HUES48 (cell line): ENCODE results near the gene ZFYVE9.

ENCODE experiments used
- H3K27ac ChIP-seq: one replicate; pipeline ENCODE4 v1.7.0; 2013; ENCODE audit warnings: low read depth, low read length, inconsistent platforms
- H3K27me3 ChIP-seq: 2 replicates; pipeline ENCODE4 v1.6.1; 2013; ENCODE audit warnings: mild to moderate bottlenecking, low read length; ENCODE audit not compliant: control insufficient read depth, insufficient read depth
- H3K36me3 ChIP-seq: 2 replicates; pipeline ENCODE4 v1.6.1; 2013; ENCODE audit warnings: low read length; ENCODE audit not compliant: control insufficient read depth, insufficient read depth
- H3K4me1 ChIP-seq: 2 replicates; pipeline ENCODE4 v1.6.1; 2013; ENCODE audit warnings: mild to moderate bottlenecking, low read length; ENCODE audit not compliant: control insufficient read depth, insufficient read depth
- H3K4me3 ChIP-seq: 2 replicates; pipeline ENCODE4 v1.5.1; 2013; ENCODE audit warnings: mild to moderate bottlenecking, low read depth, low read length
- H3K9ac ChIP-seq: 2 replicates; pipeline ENCODE4 v1.6.1; 2013; ENCODE audit warnings: mild to moderate bottlenecking, low read depth, low read length, moderate library complexity
- H3K9me3 ChIP-seq: 2 replicates; pipeline ENCODE4 v1.6.1; 2013; ENCODE audit warnings: low read length; ENCODE audit not compliant: control insufficient read depth, insufficient read depth

The ZFYVE9 gene

GRCh38 chr1:52305417-52306226 is 163.7 kb downstream of the ZFYVE9 start:
- H3K27ac ChIP-seq, result no peak overlapping the region
- H3K4me1 ChIP-seq, result no peaks in the 10 kb centered on the region
- no peaks in the 10 kb centered on the region for H3K9me3 ChIP-seq
- H3K27me3 ChIP-seq, result no peaks in the 10 kb centered on the region
- no peak overlapping the region for H3K9ac ChIP-seq
- 0 out of 2 replicates have a peak, but pooled peaks cover 6% of the 10 kb centered on the region for H3K36me3 ChIP-seq
- no peak overlapping the region for H3K4me3 ChIP-seq

GRCh38 chr1:52306227-52307006 is 164.5 kb downstream of the ZFYVE9 start:
- H3K27me3 ChIP-seq, result no peaks in the 10 kb centered on the region
- H3K27ac ChIP-seq, result no peak overlapping the region
- no peaks in the 10 kb centered on the region for H3K4me1 ChIP-seq
- H3K9me3 ChIP-seq, result no peaks in the 10 kb centered on the region
- H3K9ac ChIP-seq, result no peak overlapping the region
- H3K36me3 ChIP-seq, result 0 out of 2 replicates have a peak, but pooled peaks cover 6% of the 10 kb centered on the region
- H3K4me3 ChIP-seq, result no peak overlapping the region

DNA sequence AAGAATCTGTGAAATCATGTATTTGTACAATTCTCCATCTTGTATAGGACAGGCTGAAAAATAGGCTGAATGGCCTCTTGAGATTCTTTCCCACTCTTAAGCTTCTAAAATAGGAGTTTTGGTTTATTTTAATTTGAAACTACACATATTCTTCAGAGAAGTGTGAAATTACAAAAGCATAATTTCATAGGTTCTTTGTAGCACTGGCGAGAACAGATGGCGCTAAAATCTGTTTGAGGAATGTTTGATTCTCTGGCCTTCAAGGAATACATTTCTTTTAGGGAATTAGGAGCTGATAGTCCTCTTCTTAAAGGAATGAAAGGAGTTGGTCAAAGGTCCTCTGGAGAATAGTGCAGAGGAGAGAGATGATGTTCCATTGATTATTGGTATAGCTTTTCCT is 179.2 kb downstream of the ZFYVE9 start:
- no peak overlapping the region for H3K4me3 ChIP-seq
- H3K9me3 ChIP-seq, result no peaks in the 10 kb centered on the region
- H3K27me3 ChIP-seq, result no peaks in the 10 kb centered on the region
- no peaks in the 10 kb centered on the region for H3K36me3 ChIP-seq
- no peak overlapping the region for H3K9ac ChIP-seq
- H3K27ac ChIP-seq, result no peak overlapping the region
- H3K4me1 ChIP-seq, result peaks cover 6% of the 10 kb centered on the region

GRCh38 chr1:52323731-52324130 is 181.8 kb downstream of the ZFYVE9 start:
- Histone ChIP-seq H3K27ac (no peak overlapping the region), H3K9ac (no peak overlapping the region), H3K9me3 (no peaks in the 10 kb centered on the region)

GRCh38 chr1:52325786-52326185 is 183.9 kb downstream of the ZFYVE9 start:
- Histone ChIP-seq H3K27ac (peak overlapping the region; percentile 21), H3K9me3 (no peaks in the 10 kb centered on the region), H3K36me3 (no peaks in the 10 kb centered on the region), H3K9ac (no peak overlapping the region), H3K27me3 (no peaks in the 10 kb centered on the region), H3K4me3 (no peak overlapping the region), H3K4me1 (peaks cover 7% of the 10 kb centered on the region)

More at GRCh38 chr1:52323731-52324130, 181.8 kb downstream of the ZFYVE9 start:
- no peaks in the 10 kb centered on the region for H3K36me3 ChIP-seq
- H3K4me3 ChIP-seq, result no peak overlapping the region
- H3K27me3 ChIP-seq, result no peaks in the 10 kb centered on the region
- H3K4me1 ChIP-seq, result peaks cover 7% of the 10 kb centered on the region

DNA sequence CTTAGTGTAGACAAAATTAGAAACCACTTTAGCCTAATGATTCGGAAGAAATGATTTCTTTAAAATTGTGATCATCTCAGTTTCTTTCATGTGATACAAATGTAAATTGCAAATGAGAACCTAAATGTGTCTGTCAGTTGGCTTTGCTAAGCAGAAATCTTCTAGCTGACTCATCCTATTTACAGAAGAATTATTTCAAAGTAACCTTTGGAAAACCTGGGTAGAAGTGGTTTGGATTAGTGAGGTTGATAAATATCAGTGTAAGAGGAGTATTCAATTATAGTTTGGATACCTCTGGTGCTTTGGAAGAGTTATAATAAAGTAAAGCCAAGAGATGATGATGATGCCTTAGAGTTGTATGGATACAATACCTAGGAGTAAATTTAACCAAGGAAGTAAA is 186.7 kb downstream of the ZFYVE9 start:
- no peaks in the 10 kb centered on the region for H3K9me3 ChIP-seq
- H3K27ac ChIP-seq, result peak overlapping the region; percentile 33
- H3K9ac ChIP-seq, result no peak overlapping the region
- no peaks in the 10 kb centered on the region for H3K27me3 ChIP-seq
- H3K4me1 ChIP-seq, result peaks cover 7% of the 10 kb centered on the region
- H3K36me3 ChIP-seq, result no peaks in the 10 kb centered on the region
- no peak overlapping the region for H3K4me3 ChIP-seq

- no peak overlapping the region for H3K27ac ChIP-seq
- H3K4me3 ChIP-seq, result no peak overlapping the region
- no peaks in the 10 kb centered on the region for H3K4me1 ChIP-seq
- H3K9ac ChIP-seq, result no peak overlapping the region
- H3K9me3 ChIP-seq, result no peaks in the 10 kb centered on the region
- no peaks in the 10 kb centered on the region for H3K27me3 ChIP-seq
- peaks cover 13% of the 10 kb centered on the region for H3K36me3 ChIP-seq
Measured at GRCh38 chr1:52332411-52332810, 190.5 kb downstream of the ZFYVE9 start.

- H3K4me1 ChIP-seq, result no peaks in the 10 kb centered on the region
- H3K27me3 ChIP-seq, result no peaks in the 10 kb centered on the region
- H3K27ac ChIP-seq, result no peak overlapping the region
- peaks cover 19% of the 10 kb centered on the region for H3K36me3 ChIP-seq
- no peaks in the 10 kb centered on the region for H3K9me3 ChIP-seq
- H3K9ac ChIP-seq, result no peak overlapping the region
- no peak overlapping the region for H3K4me3 ChIP-seq
Measured at GRCh38 chr1:52334906-52335528, 193.1 kb downstream of the ZFYVE9 start.

- H3K27me3 ChIP-seq, result no peaks in the 10 kb centered on the region
- H3K4me1 ChIP-seq, result no peaks in the 10 kb centered on the region
- no peak overlapping the region for H3K27ac ChIP-seq
- no peak overlapping the region for H3K4me3 ChIP-seq
- H3K9ac ChIP-seq, result no peak overlapping the region
- peaks cover 20% of the 10 kb centered on the region for H3K36me3 ChIP-seq
- H3K9me3 ChIP-seq, result no peaks in the 10 kb centered on the region
Measured at GRCh38 chr1:52337439-52337838, 195.6 kb downstream of the ZFYVE9 start.

DNA sequence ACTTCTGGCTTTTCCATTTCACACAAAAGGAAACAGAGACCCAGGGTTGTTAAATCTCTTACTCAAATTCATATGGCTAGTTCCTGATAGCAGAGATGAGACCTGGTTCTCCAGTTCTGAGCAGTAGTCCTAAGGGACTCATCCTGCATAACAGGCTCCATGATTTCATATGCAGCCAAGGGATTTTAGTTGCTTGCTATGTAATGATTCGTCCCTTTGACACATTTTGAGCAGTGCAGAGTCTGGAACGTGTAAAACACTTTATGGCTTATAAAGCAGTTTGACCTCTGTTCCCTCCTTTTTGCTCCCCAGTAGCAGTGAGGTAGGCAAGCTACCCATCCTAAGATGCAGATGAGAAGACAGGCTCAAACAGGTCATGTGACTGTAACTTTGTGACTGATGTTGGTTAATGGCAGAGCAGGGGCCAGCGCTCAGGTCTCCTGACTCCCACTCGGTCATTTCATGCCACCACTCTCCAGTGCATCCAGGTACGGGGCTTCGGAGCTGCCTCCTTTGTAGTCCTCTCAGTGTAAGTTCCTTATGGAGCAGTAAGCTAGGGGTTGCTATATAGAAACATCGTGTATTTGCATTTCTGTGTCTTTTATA is 199.9 kb downstream of the ZFYVE9 start:
- Histone ChIP-seq H3K9ac (no peak overlapping the region), H3K27me3 (no peaks in the 10 kb centered on the region), H3K4me3 (no peak overlapping the region), H3K36me3 (peaks cover 12% of the 10 kb centered on the region; the same call in 1 of the 2 replicates), H3K9me3 (no peaks in the 10 kb centered on the region), H3K4me1 (no peaks in the 10 kb centered on the region), H3K27ac (no peak overlapping the region)
